GM18909 (cell line): ENCODE data around the gene SPIRE1.
"Not testable (repeated sequence)": the region's sequence is repeated elsewhere in the genome, so short reads cannot be mapped to it uniquely, and the experiment has no call there.

Source experiments
- ATAC-seq: cut with Tn5 transposase; IDR thresholded peaks from one replicate; pipeline ENCODE4 v1.9.1; 2021; ENCODE audit warnings: mild to moderate bottlenecking; ENCODE audit not compliant: unreplicated experiment, poor library complexity

The SPIRE1 gene

DNA sequence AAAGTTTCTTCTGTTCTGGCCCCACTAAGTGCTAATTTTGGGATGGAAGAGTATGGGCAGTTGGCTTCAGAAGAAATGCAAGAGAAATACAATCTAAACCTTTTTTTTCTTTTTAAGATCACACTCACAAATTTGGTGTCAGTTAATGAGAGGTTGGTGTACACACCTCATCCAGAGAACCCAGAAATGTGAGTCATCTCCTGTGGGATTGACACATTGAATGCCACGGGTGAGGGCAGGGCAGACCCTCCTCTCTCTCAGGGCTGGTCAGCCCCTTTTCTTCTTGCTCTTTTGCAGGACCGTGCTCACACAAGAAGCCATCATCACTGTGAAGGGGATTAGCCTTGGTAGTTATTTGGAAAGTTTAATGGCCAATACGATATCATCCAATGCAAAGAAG is 231.0 kb downstream of the SPIRE1 start:
- no peak for ATAC-seq

DNA sequence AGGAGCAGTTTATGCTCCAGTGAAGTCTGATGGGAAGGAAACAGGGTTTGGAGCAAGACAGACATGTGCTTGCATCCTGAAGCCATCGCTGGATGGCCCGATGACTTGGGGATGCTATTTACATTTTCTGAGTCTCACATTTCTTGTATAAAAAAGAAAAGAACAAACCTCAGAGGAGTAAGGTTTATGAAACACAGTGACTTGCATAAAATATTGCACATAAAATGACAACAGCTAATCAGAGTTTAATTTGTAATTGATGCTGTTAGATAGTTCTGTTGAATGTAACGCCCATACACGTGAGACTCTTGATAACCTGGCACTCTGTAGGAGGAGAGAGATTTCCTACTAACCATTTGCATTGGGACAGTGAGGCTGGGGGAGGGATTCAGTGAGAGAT is 233.7 kb downstream of the SPIRE1 start:
- no peak for ATAC-seq

- ATAC-seq: no peak
These were observed 234.1 kb downstream of the SPIRE1 start for GRCh38 chr18:12423820-12424219.

DNA sequence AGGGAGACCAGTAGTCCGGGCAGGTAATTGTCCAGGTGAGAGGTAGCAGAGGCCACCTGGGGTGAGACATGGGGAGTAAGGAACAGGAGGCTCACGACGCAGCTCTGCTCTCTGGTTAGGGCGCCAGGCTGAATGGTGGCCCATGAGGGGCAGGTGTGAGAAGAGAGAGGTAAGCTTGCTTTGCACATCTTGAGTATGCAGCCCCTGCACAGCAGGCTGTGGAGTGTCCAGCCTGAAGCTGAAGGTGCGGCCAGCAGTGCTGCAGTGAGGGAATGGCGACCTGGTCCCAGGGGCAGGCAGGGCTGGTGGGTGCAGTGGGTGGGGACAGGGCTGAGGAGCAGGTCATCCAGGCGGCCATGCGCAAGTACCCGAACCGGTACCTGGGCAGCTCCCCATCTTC is 234.5 kb downstream of the SPIRE1 start:
- no peak for ATAC-seq

GRCh38 chr18:12422936-12423335 is 235.0 kb downstream of the SPIRE1 start:
- ATAC-seq: no peak

DNA sequence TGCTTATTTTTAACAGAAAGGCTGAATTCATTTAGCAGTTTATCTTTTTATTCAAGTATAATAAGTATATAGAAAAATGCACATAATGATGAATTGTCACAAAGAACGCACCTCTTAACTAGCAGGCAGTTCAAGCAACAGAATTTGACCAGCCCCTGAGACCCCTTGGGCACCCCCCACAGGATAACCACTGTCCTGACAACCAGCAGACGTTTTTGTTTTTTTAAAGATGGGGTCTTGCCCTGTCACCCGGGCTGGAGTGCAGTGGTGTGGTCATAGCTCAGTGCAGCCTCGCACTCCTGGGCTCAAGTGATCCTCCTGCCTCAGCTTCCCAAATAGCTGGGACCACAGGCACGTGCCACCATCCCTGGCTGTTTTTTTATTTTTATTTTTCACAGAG is 236.2 kb downstream of the SPIRE1 start:
- no peak for ATAC-seq

DNA sequence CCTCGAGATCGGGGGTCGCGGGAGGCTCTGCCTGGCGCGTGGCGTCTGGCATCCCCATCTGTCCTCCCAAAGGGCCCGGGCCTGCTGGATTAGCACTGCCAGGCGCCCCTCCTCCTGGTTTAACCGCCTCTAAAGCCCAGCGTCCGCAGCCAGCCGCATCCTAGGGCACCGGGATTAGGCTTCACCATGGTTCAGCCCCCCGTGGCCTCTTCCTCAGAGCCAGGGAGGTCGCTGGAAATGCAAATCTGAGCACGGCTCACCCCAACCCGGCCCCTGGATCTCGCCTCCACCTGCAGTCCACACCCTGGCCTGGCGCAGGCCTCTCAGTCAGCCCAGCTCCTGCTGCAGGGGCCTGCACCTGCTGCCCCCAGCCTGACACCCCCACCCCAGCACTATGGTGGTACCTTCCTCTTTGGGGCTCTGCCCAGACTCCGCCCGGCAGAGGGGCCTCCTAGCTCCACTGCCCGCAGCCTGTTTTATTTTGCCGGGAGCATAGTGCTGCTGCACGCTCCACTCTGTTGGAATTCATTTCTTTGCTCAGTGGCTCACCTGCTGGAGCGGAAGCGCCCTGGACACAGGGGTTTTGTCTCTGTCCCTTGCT is 237.0 kb downstream of the SPIRE1 start:
- ATAC-seq: peak; percentile 38

- ATAC-seq: no peak
These were observed 240.2 kb downstream of the SPIRE1 start for GRCh38 chr18:12417687-12418086.

GRCh38 chr18:12416098-12416729 is 241.7 kb downstream of the SPIRE1 start:
- ATAC-seq: no peak

- no peak for ATAC-seq
These were observed 246.5 kb downstream of the SPIRE1 start for GRCh38 chr18:12411456-12411855.

- not testable (repeated sequence) for ATAC-seq
These were observed 247.2 kb downstream of the SPIRE1 start for GRCh38 chr18:12410747-12411146.

DNA sequence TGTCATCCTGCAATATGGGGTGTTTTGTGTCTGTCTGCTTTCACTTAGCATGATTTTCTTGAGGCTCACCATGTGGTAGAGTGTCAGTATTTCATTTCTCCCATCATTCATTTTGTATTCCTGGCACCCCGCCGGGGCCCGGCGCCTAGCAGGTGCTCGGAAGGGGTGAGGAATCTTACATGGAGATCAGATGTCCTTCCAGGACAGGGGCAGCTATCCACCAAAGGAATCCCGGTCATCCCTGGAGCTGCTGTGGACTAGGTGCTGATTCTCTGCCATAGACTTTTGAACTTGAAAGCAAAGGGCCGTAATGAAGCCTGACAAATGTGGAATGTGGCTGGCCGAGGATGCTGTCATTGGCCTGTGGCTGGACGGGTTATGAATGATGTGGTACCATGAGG is 247.8 kb downstream of the SPIRE1 start:
- no peak for ATAC-seq

DNA sequence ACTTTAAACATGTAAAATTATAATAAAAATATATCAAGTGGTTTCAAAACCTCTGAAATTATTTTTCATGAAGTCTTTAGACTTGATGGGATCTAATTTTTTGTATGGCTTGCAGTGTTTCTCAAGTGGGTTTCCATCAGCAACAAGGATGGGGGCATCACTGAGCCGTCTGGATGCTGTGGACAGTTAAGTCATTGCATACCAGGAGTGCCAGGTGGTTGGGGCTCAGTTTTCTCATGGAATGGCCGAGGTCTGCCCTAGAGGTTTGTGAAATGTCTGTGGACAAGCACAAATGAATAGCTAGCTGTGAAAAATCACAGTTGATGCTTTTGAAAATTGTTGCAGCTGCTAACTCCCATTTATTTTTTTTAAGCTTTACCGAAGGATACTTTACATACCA is 248.4 kb downstream of the SPIRE1 start:
- ATAC-seq: no peak

DNA sequence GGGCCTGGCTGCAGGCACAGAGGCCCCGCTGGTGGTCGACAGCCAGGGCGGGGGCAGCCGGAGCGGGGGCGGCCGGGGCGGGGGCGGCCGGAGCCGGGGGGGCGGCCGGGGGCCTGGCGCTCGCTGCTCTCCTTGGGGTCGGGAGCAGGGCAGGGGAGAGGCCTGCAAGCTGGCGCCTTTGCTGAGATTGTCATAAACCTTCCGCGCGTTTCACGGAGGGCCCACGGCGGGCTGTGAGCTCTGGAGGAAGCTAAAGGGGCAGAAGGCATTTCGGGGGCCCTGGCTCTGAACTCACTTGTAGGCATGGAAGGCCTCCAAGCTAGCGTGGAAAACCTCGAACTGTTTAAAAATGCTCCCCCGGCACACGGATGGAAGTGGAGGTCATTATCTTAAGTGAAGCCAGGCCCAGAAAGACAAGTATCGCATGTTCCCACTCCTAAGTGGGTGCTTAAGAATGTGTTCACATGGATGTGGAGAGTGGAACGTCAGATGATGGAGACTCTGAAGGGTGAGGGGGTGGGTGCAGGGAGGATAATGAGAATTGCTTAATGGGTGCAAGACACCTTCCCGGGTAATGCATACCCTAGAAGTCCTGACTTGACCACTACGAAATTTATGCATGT is 249.5 kb downstream of the SPIRE1 start:
- no peak for ATAC-seq

- ATAC-seq: no peak
These were observed 251.4 kb downstream of the SPIRE1 start for GRCh38 chr18:12406371-12407111.

- ATAC-seq: no peak
These were observed 252.8 kb downstream of the SPIRE1 start for GRCh38 chr18:12405066-12405465.

- no peak for ATAC-seq
These were observed 254.1 kb downstream of the SPIRE1 start for GRCh38 chr18:12403601-12404506.

- no peak for ATAC-seq
These were observed 256.0 kb downstream of the SPIRE1 start for GRCh38 chr18:12401881-12402280.

GRCh38 chr18:12399231-12399630 is 258.7 kb downstream of the SPIRE1 start:
- no peak for ATAC-seq

GRCh38 chr18:12398625-12399024 is 259.3 kb downstream of the SPIRE1 start:
- ATAC-seq: no peak
